ENCODE results near the gene AKT1. TPM values are rescaled to one million over a fixed set of nuclear protein-coding genes. Genes with fewer than 3 reads are reported as not detected.
"Not testable (repeated sequence)": the region's sequence is repeated elsewhere in the genome, so short reads cannot be mapped to it uniquely, and the experiment has no call there.

The AKT1 gene
- total RNA-seq, 4 donors from 2014 or later, result 66.6 to 93.7 (median 71.3) TPM

- TF ChIP-seq POLR2A (IDR thresholded peaks at IDR 0.05), result no peak
- no peak for TF ChIP-seq CTCF (IDR thresholded peaks at IDR 0.05)
- H3K4me1 ChIP-seq, result peaks cover 29 to 61% (median 48%) of the 10 kb centered on the region in 3 donors
- intact Hi-C loops (cut with DNase I), result no loop called here
- H3K27ac ChIP-seq, result peak overlapping the region; percentile 76 to 80 (median 78)
- DNase-seq, result no peak
- no peaks in the 10 kb centered on the region for H3K9me3 ChIP-seq
- WGBS, 2 donors, result 30 to 60% methylated on average over 2 to 3 of the region's 14 CpGs
- no peaks in the 10 kb centered on the region for H3K36me3 ChIP-seq
- no peaks in the 10 kb centered on the region for H3K27me3 ChIP-seq
- no peak overlapping the region for H3K4me3 ChIP-seq
Observed at GRCh38 chr14:104732355-104732804, 63.2 kb downstream of the AKT1 start.

DNA sequence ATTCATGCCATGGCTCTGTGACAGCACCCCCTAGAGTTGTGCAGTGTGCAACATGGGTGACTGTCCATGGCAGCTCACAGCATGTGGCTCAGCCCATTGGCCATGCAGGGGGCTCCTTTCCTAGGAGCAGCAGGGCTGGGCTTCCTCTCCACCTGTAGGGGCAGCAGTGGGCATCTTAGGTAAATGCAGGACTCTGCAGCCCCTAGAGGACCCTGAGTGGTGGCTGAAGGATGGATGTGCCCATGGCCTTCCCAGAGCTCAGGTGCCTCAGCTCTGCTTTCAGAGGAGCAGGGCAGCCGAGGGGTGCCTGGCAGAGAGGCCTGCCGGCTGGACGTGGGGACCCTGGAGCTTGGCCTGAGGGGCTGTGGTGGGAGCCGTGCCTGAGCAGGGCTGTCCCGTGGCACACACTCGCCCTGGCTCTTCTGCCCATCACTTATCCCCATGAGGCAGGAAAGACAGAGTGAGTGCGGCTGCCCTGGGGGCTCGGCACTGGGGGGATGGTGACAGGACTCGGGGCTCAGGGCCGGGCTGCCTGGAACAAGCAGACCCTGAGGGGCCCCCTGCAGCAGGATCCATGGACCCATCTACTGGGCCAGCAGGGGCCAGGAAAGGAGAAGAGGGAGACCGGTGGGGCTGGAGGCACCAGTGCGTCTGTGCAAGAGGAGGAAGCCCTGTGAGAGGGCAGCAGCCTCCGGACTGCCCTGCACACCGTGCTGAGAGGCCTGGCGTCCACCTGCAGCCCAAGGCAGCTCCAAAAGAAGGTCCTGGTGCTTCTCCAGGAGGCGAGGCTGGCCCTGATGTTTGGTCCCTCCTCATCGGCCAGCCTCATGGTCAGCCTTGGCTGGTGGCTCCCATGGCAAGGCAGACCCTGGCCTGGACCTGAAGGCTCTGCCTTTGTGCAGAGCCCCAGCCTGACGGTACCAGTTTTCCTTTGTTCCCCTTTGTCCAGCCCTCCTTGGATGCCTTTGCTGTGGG lies 63.9 kb downstream of the AKT1 start:
- TF ChIP-seq CTCF (IDR thresholded peaks at IDR 0.05) (peak in 1 of 6 experiments; percentile 23), POLR2A (IDR thresholded peaks at IDR 0.05) (no peak)
- Histone ChIP-seq H3K4me3 (no peak overlapping the region), H3K27me3 (no peaks in the 10 kb centered on the region), H3K27ac (peak overlapping the region; percentile 76 to 80 (median 78)), H3K9me3 (no peaks in the 10 kb centered on the region), H3K4me1 (peaks cover 28 to 53% (median 40%) of the 10 kb centered on the region in 3 donors), H3K36me3 (no peaks in the 10 kb centered on the region)
- intact Hi-C loops (cut with DNase I), result no loop called here
- WGBS, 2 donors, result 81% methylated on average over 3 of the region's 18 CpGs; no CpG with 5 or more reads in 1 of the 2 donors
- DNase-seq, result no peak

GRCh38 chr14:104730487-104730886 lies 65.1 kb downstream of the AKT1 start:
- H3K36me3 ChIP-seq, result no peaks in the 10 kb centered on the region
- TF ChIP-seq POLR2A (IDR thresholded peaks at IDR 0.05), result no peak
- TF ChIP-seq CTCF (IDR thresholded peaks at IDR 0.05), result no peak
- H3K27ac ChIP-seq, result no peak overlapping the region
- intact Hi-C loops (cut with DNase I), result no loop called here
- H3K4me1 ChIP-seq, result peaks cover 25 to 52% (median 32%) of the 10 kb centered on the region in 3 donors
- DNase-seq, result no peak
- H3K4me3 ChIP-seq, result no peak overlapping the region
- no peaks in the 10 kb centered on the region for H3K9me3 ChIP-seq
- WGBS, 2 donors, result 76 to 83% methylated on average over 5 of the region's 5 CpGs
- no peaks in the 10 kb centered on the region for H3K27me3 ChIP-seq

- no peaks in the 10 kb centered on the region for H3K36me3 ChIP-seq
- no peaks in the 10 kb centered on the region for H3K9me3 ChIP-seq
- H3K27ac ChIP-seq, result no peak overlapping the region
- TF ChIP-seq POLR2A (IDR thresholded peaks at IDR 0.05), result no peak
- no peak for TF ChIP-seq CTCF (IDR thresholded peaks at IDR 0.05)
- no peak for DNase-seq
- peaks cover 27 to 52% (median 32%) of the 10 kb centered on the region in 3 donors for H3K4me1 ChIP-seq
- intact Hi-C loops (cut with DNase I), result no loop called here
- no peaks in the 10 kb centered on the region for H3K27me3 ChIP-seq
- H3K4me3 ChIP-seq, result no peak overlapping the region
- 40% methylated on average over 1 of the region's 16 CpGs; no CpG with 5 or more reads in 1 of the 2 donors for WGBS, 2 donors
Observed at GRCh38 chr14:104729835-104730181, 65.7 kb downstream of the AKT1 start.

DNA sequence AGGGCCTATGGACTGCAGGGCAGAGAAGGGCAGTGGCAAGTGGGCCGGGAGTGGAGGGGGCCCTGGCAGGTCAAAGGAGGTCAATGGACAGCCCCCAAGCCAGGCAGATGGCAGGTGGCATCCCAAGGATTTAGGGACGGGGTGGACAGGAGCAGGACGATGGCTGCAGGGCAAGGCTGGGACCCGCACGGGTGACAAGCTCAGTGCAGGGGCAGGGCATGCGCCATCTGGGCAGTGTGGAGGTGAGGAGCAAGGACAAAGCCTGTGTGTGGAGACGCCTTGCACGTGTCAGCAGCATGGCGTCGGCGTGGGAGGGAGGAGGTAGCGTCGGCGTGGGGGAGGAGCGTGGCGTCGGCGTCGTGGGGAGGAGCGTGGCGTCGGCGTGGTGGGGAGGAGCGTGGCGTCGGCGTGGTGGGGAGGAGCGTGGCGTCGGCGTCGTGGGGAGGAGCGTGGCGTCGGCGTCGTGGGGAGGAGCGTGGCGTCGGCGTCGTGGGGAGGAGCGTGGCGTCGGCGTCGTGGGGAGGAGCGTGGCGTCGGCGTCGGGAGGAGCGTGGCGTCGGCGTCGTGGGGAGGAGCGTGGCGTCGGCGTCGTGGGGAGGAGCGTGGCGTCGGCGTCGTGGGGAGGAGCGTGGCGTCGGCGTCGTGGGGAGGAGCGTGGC lies 66.2 kb downstream of the AKT1 start:
- WGBS, 2 donors, result 86 to 93% methylated on average over 7 to 18 of the region's 73 CpGs
- H3K27me3 ChIP-seq; H3K9me3 ChIP-seq; H3K27ac ChIP-seq; H3K36me3 ChIP-seq; intact Hi-C loops (cut with DNase I); H3K4me3 ChIP-seq; DNase-seq: not testable (repeated sequence)
- peaks cover 32 to 52% (median 35%) of the 10 kb centered on the region in 3 donors for H3K4me1 ChIP-seq
